Measurements from ENCODE around the gene USP33.
A peak's percentile ranks its signal among the peaks of the same experiment; 100 is the strongest.
"Not testable (repeated sequence)": the region's sequence is repeated elsewhere in the genome, so short reads cannot be mapped to it uniquely, and the experiment has no call there.

USP33 gene

GRCh38 chr1:77658271-77658670 lies 101.4 kb downstream of the USP33 start:
- DNase-seq (ENCODE audit: insufficient read length, low spot score) (no peak), FAIRE-seq (no peak)
- TF ChIP-seq SPI1 (IDR thresholded peaks at IDR 0.05; ENCODE audit: low read depth, low read length): no peak
- no peak for TF ChIP-seq POLR2A (IDR thresholded peaks at IDR 0.05; ENCODE audit: low read depth, low read length)
- TF ChIP-seq POLR2AphosphoS5 (IDR thresholded peaks at IDR 0.05; ENCODE audit: low read depth, low read length): no peak
- no peak for TF ChIP-seq TAF1 (IDR thresholded peaks at IDR 0.05; ENCODE audit: low read depth, low read length)
- TF ChIP-seq POU2F2 (IDR thresholded peaks at IDR 0.05; ENCODE audit: low read depth, low read length): no peak
- TF ChIP-seq PAX5 (IDR thresholded peaks at IDR 0.05; ENCODE audit: insufficient read depth, low read length, severe bottlenecking): no peak

GRCh38 chr1:77655431-77655974 lies 104.1 kb downstream of the USP33 start:
- TF ChIP-seq POLR2A (IDR thresholded peaks at IDR 0.05; ENCODE audit: low read depth, low read length) (no peak), SPI1 (IDR thresholded peaks at IDR 0.05; ENCODE audit: low read depth, low read length) (no peak), TAF1 (IDR thresholded peaks at IDR 0.05; ENCODE audit: low read depth, low read length) (no peak), POU2F2 (IDR thresholded peaks at IDR 0.05; ENCODE audit: low read depth, low read length) (no peak), PAX5 (IDR thresholded peaks at IDR 0.05; ENCODE audit: insufficient read depth, low read length, severe bottlenecking) (no peak), POLR2AphosphoS5 (IDR thresholded peaks at IDR 0.05; ENCODE audit: low read depth, low read length) (no peak)
- FAIRE-seq (no peak), DNase-seq (ENCODE audit: insufficient read length, low spot score) (no peak)

- TF ChIP-seq SPI1 (IDR thresholded peaks at IDR 0.05; ENCODE audit: low read depth, low read length): no peak
- TF ChIP-seq POLR2AphosphoS5 (IDR thresholded peaks at IDR 0.05; ENCODE audit: low read depth, low read length): no peak
- TF ChIP-seq PAX5 (IDR thresholded peaks at IDR 0.05; ENCODE audit: insufficient read depth, low read length, severe bottlenecking): no peak
- TF ChIP-seq POU2F2 (IDR thresholded peaks at IDR 0.05; ENCODE audit: low read depth, low read length): no peak
- DNase-seq (ENCODE audit: insufficient read length, low spot score) (no peak), FAIRE-seq (no peak)
These were observed 106.6 kb downstream of the USP33 start for GRCh38 chr1:77652970-77653516.

GRCh38 chr1:77652268-77652667 lies 107.4 kb downstream of the USP33 start:
- FAIRE-seq (peak; percentile 28), DNase-seq (ENCODE audit: insufficient read length, low spot score) (no peak)
- TF ChIP-seq POU2F2 (IDR thresholded peaks at IDR 0.05; ENCODE audit: low read depth, low read length) (no peak), SPI1 (IDR thresholded peaks at IDR 0.05; ENCODE audit: low read depth, low read length) (no peak), TAF1 (IDR thresholded peaks at IDR 0.05; ENCODE audit: low read depth, low read length) (no peak), POLR2A (IDR thresholded peaks at IDR 0.05; ENCODE audit: low read depth, low read length) (no peak), PAX5 (IDR thresholded peaks at IDR 0.05; ENCODE audit: insufficient read depth, low read length, severe bottlenecking) (no peak), POLR2AphosphoS5 (IDR thresholded peaks at IDR 0.05; ENCODE audit: low read depth, low read length) (no peak)

- TF ChIP-seq POU2F2 (IDR thresholded peaks at IDR 0.05; ENCODE audit: low read depth, low read length) (no peak), SPI1 (IDR thresholded peaks at IDR 0.05; ENCODE audit: low read depth, low read length) (no peak), POLR2AphosphoS5 (IDR thresholded peaks at IDR 0.05; ENCODE audit: low read depth, low read length) (no peak), TAF1 (IDR thresholded peaks at IDR 0.05; ENCODE audit: low read depth, low read length) (no peak), POLR2A (IDR thresholded peaks at IDR 0.05; ENCODE audit: low read depth, low read length) (no peak), PAX5 (IDR thresholded peaks at IDR 0.05; ENCODE audit: insufficient read depth, low read length, severe bottlenecking) (no peak)
- FAIRE-seq: no peak
- DNase-seq (ENCODE audit: insufficient read length, low spot score): no peak
These were observed 110.5 kb downstream of the USP33 start for GRCh38 chr1:77649127-77649526.

- FAIRE-seq; DNase-seq (ENCODE audit: insufficient read length, low spot score): not testable (repeated sequence)
These were observed 113.4 kb downstream of the USP33 start for GRCh38 chr1:77646224-77646623.
